ENCODE measurements around the gene NRCAM. TPM values are rescaled to one million over a fixed set of nuclear protein-coding genes. Genes with fewer than 3 reads are reported as not detected.

Gene NRCAM
- total RNA-seq (2022; extraction: Qiagen RNA extraction; ENCODE audit: low read depth), result 51.1 to 138 TPM (median 95.4 TPM) in 5 replicates

DNA sequence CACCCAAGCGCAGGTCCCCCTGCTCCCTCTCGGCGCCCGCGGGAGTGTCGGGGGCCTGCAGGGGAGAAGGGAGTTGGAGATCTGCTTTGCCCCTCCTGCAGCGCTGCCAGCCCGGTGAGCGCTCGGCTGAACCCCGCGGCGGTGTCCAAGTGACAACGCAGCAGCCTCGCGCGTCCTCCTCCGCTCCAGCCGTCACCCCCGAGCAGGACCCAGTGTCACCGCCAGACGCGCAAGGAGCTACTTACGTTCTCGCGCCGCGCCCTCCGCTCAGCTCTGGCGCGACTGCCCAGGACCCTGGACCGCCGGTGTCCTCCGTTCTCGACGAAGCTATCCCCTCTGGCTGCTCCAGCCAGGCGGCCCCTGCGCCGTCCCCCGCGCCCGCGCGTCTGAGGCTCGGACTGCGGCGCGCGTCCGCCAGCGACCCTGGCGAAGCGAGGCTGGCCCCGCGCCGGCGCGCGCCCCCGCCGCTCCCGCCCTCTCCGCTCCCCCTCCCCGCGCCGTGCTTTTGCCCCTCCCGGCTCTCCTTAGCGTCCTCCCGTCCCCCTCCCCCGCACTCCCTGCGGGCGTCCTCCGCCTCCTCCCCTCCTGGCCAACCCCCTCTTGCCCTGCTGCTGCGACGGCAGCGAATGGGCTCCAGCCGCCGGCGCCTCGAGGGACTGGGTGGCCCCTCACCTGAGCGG, at the start of gene NRCAM:
Gene NRCAM (minus strand): TSS at position 439 of the 680 bp plus-strand sequence. CDS start 216,372 bp downstream, outside the sequence.

DNA sequence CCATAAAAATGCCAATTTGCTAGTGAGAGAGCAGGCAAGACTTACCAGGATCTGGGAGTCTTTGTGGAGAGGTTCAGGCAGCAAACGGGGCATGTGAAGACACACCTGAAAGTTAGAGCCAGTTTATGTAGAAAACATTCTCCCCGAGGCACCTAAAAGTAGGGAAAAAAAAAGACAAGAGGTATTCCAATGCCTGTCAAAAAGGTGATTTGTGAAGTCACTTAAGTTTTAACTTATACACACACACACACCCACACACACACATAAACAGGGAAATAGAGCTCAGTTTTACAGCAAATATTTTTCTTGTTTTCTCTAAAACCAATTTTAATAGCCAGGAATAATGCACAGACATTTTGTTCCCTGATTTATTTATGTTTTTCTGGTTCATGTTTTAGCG, 326.0 kb downstream of the NRCAM start, which contains the start of gene LAMB4:
Gene LAMB4 (minus strand): TSS at position 101 of the 400 bp plus-strand sequence. CDS start 7,197 bp downstream, outside the sequence.

Other genes with a start within 250 kb of the NRCAM start
- 13.5 to 16.7 TPM (median 15.9 TPM) in 5 replicates for gene PNPLA8, start 69.7 kb upstream of the NRCAM start, total RNA-seq (2022; extraction: Qiagen RNA extraction; ENCODE audit: low read depth)
- 7.1 to 21.6 TPM (median 14.8 TPM) in 5 replicates for gene THAP5, start 113.3 kb upstream of the NRCAM start, total RNA-seq (2022; extraction: Qiagen RNA extraction; ENCODE audit: low read depth)
- 7.2 to 13.0 TPM (median 9.2 TPM) in 5 replicates for gene DNAJB9, start 113.4 kb upstream of the NRCAM start, total RNA-seq (2022; extraction: Qiagen RNA extraction; ENCODE audit: low read depth)

Data from A549 treated with ZK216348 at 1 μM for 4 hours (cell line).